Nephron progenitor cell (in vitro differentiated cells): ENCODE data around the gene LDLRAD4.
"Not testable (repeated sequence)": the region's sequence is repeated elsewhere in the genome, so short reads cannot be mapped to it uniquely, and the experiment has no call there.

Experiments used
- DNase-seq: peaks from one replicate; pipeline ENCODE4 v3.0.0; 2021
- H3K27ac Mint-ChIP-seq: 2 replicates; pipeline ENCODE4 v1.8.0; 2021; ENCODE audit warnings: mild to moderate bottlenecking, moderate library complexity, mixed read lengths
- H3K27me3 Mint-ChIP-seq: 2 replicates; pipeline ENCODE4 v1.8.0; 2021; ENCODE audit warnings: mild to moderate bottlenecking, low read depth, mixed read lengths; ENCODE audit not compliant: poor library complexity
- H3K36me3 Mint-ChIP-seq: 2 replicates; pipeline ENCODE4 v1.8.0; 2021; ENCODE audit warnings: low read depth, mixed read lengths
- H3K4me1 Mint-ChIP-seq: 2 replicates; pipeline ENCODE4 v1.8.0; 2021; ENCODE audit warnings: mixed read lengths
- H3K4me3 Mint-ChIP-seq: 2 replicates; pipeline ENCODE4 v1.8.0; 2021; ENCODE audit warnings: mild to moderate bottlenecking, moderate library complexity, mixed read lengths
- H3K9me3 Mint-ChIP-seq: 2 replicates; pipeline ENCODE4 v1.8.0; 2021; ENCODE audit warnings: mild to moderate bottlenecking, moderate library complexity, mixed read lengths
- CTCF ChIP-seq: fragments of 200-600 bp; sonication (generic); IDR thresholded peaks from 2 replicates; pipeline ENCODE4 v1.5.0; 2021; ENCODE audit warnings: antibody characterized with exemption

Gene LDLRAD4

GRCh38 chr18:13336841-13337240, 118.3 kb downstream of the LDLRAD4 start:
- peaks cover 11% of the 10 kb centered on the region for H3K27me3 Mint-ChIP-seq
- H3K27ac Mint-ChIP-seq = peak overlapping the region; percentile 30
- H3K36me3 Mint-ChIP-seq = no peaks in the 10 kb centered on the region
- peaks cover 6% of the 10 kb centered on the region for H3K4me1 Mint-ChIP-seq
- no peak for TF ChIP-seq CTCF
- H3K4me3 Mint-ChIP-seq = no peak overlapping the region
- DNase-seq = no peak
- H3K9me3 Mint-ChIP-seq = peaks cover 25% of the 10 kb centered on the region

- no peak overlapping the region for H3K27ac Mint-ChIP-seq
Observed at GRCh38 chr18:13337369-13337768, 118.8 kb downstream of the LDLRAD4 start.

GRCh38 chr18:13338318-13338717, 119.8 kb downstream of the LDLRAD4 start:
- DNase-seq = no peak
- no peak overlapping the region for H3K4me3 Mint-ChIP-seq
- H3K4me1 Mint-ChIP-seq = peaks cover 6% of the 10 kb centered on the region
- peaks cover 7% of the 10 kb centered on the region for H3K27me3 Mint-ChIP-seq
- H3K9me3 Mint-ChIP-seq = peaks cover 35% of the 10 kb centered on the region
- no peak overlapping the region for H3K27ac Mint-ChIP-seq
- H3K36me3 Mint-ChIP-seq = no peaks in the 10 kb centered on the region
- TF ChIP-seq CTCF = no peak

More at GRCh38 chr18:13337369-13337768, 118.8 kb downstream of the LDLRAD4 start:
- no peak for TF ChIP-seq CTCF
- Mint-ChIP-seq H3K4me3 (no peak overlapping the region), H3K4me1 (peaks cover 6% of the 10 kb centered on the region), H3K9me3 (peaks cover 29% of the 10 kb centered on the region), H3K36me3 (no peaks in the 10 kb centered on the region), H3K27me3 (peaks cover 7% of the 10 kb centered on the region)
- no peak for DNase-seq

GRCh38 chr18:13339653-13340052, 121.1 kb downstream of the LDLRAD4 start:
- Mint-ChIP-seq H3K4me1 (peaks cover 6% of the 10 kb centered on the region), H3K36me3 (no peaks in the 10 kb centered on the region), H3K27ac (no peak overlapping the region), H3K4me3 (no peak overlapping the region), H3K9me3 (peaks cover 40% of the 10 kb centered on the region), H3K27me3 (peaks cover 7% of the 10 kb centered on the region)
- no peak for DNase-seq
- TF ChIP-seq CTCF = no peak

- DNase-seq, H3K27ac Mint-ChIP-seq, H3K4me1 Mint-ChIP-seq, H3K27me3 Mint-ChIP-seq, H3K36me3 Mint-ChIP-seq, H3K4me3 Mint-ChIP-seq: not testable (repeated sequence)
- H3K9me3 Mint-ChIP-seq = peaks cover 84% of the 10 kb centered on the region
Observed at GRCh38 chr18:13346449-13346848, 127.9 kb downstream of the LDLRAD4 start.

- TF ChIP-seq CTCF = no peak
- Mint-ChIP-seq H3K36me3 (no peaks in the 10 kb centered on the region), H3K27ac (peak overlapping the region; percentile 32), H3K4me3 (no peak overlapping the region), H3K27me3 (peaks cover 5% of the 10 kb centered on the region), H3K9me3 (peaks cover 54% of the 10 kb centered on the region), H3K4me1 (no peaks in the 10 kb centered on the region)
- DNase-seq = no peak
Observed at GRCh38 chr18:13353084-13353823, 134.7 kb downstream of the LDLRAD4 start.
